Thyroid gland (tissue), 4 donors: ENCODE results near the gene SCAMP4. TPM values are rescaled to one million over a fixed set of nuclear protein-coding genes. Genes with fewer than 3 reads are reported as not detected.
"Not testable (repeated sequence)": the region's sequence is repeated elsewhere in the genome, so short reads cannot be mapped to it uniquely, and the experiment has no call there.

ENCODE experiments used
- DNase-seq, 2 donors: peaks; one replicate each; pipeline ENCODE4 v3.0.0-alpha.2; 2019
- H3K27ac ChIP-seq, 3 donors: fragments of 200-600 bp; sonication (generic); 1 replicate in 2 of 3; 2 replicates in 1 of 3; pipeline ENCODE4 v1.5.1; 2016 to 2019; ENCODE audit warnings: mild to moderate bottlenecking in 1 of 3, moderate library complexity in 1 of 3
- H3K27me3 ChIP-seq: fragments of 200-600 bp; sonication (generic); one replicate; pipeline ENCODE4 v1.5.1; 2019
- H3K36me3 ChIP-seq, 2 donors: fragments of 200-600 bp; sonication (generic); one replicate each; pipeline ENCODE4 v1.5.1; 2016 to 2019
- H3K4me1 ChIP-seq, 2 donors: fragments of 200-600 bp; sonication (generic); one replicate each; pipeline ENCODE4 v1.5.1; 2017 to 2019
- H3K4me3 ChIP-seq, 3 donors: fragments of 200-600 bp; sonication (generic); replicated peaks in 1 of 3; 1 replicate in 2 of 3; 2 replicates in 1 of 3; pipeline ENCODE4 v1.5.1; 2016; ENCODE audit warnings: mild to moderate bottlenecking in 1 of 3
- H3K9me3 ChIP-seq: fragments of 200-600 bp; sonication (generic); one replicate; pipeline ENCODE4 v1.5.1; 2017
- POLR2A ChIP-seq, 2 donors: fragments of 450-650 bp; IDR thresholded peaks; one replicate each; pipeline ENCODE4 v1.6.1; 2017; ENCODE audit warnings: antibody characterized with exemption in 2 of 2, mild to moderate bottlenecking in 2 of 2, moderate library complexity in 1 of 2
- WGBS, 2 donors: methylation state at CpG; one replicate each; pipeline ENCODE4 v1.1.5; 2017; 5-methylcytosine and 5-hydroxymethylcytosine counted together
- intact Hi-C: fragments of 100-400 bp; cut with DNase I; formaldehyde crosslinking; loops from one replicate; pipeline ENCODE4 v1.15.1; 2023
- total RNA-seq, 4 donors: library from RNA; depleted of rRNA; stranded (reverse); fragments of >200 nt; gene quantifications; one replicate each; pipeline ENCODE4 v1.2.3, GENCODE V29; 2016
- TF ChIP-seq, protein P1 (sequence below), 6 experiments: fragments of 200-600 bp in 3 of 6; fragments of 450-650 bp in 3 of 6; sonication (generic) in 3 of 6; IDR thresholded peaks; one replicate each; pipeline ENCODE4 v1.5.1; 2016 to 2019; ENCODE audit warnings: antibody characterized with exemption in 6 of 6, mild to moderate bottlenecking in 2 of 6, inconsistent platforms in 1 of 6, moderate library complexity in 1 of 6

SCAMP4 gene
- total RNA-seq, 4 donors from 2014 or later, result 69.5 to 269 (median 137) TPM

DNA sequence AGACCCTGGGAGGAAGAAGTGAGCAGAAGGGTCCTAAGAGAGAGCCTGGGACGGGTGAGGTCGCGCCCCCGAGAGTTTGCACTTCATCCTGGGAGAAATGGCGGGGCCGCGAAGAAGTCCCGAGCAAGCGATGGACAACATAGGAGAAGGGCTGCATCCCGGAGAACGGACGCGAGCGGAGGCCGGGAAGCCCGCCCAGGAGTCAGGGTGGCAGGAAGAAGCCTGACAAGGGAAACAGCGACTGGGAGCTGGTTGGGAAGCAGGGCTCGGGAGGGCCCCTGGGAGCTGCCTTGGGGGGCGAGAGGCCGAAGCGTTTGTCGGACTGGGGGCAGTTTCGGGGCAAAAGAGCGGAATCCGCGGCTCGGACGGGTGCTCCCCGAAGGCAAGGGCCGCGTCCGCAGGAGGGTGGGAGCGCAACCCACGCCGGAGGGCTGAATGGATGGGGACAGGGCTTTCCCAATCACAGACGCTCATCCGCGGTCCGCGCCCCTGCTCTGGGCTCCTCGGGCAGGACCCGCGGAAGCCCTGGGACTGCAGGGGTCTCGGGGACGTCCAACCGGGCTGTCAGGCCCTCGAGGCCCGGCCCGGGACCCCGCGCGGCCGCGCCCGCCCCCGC, 20.4 kb upstream of the SCAMP4 start:
- TF ChIP-seq, protein P1, sequence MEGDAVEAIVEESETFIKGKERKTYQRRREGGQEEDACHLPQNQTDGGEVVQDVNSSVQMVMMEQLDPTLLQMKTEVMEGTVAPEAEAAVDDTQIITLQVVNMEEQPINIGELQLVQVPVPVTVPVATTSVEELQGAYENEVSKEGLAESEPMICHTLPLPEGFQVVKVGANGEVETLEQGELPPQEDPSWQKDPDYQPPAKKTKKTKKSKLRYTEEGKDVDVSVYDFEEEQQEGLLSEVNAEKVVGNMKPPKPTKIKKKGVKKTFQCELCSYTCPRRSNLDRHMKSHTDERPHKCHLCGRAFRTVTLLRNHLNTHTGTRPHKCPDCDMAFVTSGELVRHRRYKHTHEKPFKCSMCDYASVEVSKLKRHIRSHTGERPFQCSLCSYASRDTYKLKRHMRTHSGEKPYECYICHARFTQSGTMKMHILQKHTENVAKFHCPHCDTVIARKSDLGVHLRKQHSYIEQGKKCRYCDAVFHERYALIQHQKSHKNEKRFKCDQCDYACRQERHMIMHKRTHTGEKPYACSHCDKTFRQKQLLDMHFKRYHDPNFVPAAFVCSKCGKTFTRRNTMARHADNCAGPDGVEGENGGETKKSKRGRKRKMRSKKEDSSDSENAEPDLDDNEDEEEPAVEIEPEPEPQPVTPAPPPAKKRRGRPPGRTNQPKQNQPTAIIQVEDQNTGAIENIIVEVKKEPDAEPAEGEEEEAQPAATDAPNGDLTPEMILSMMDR (IDR thresholded peaks at IDR 0.05), result no peak
- no peak for TF ChIP-seq POLR2A (IDR thresholded peaks at IDR 0.05)
- H3K4me3 ChIP-seq, result peak overlapping the region; percentile 68 to 81 (median 71)
- no peaks in the 10 kb centered on the region for H3K36me3 ChIP-seq
- no peaks in the 10 kb centered on the region for H3K27me3 ChIP-seq
- no peaks in the 10 kb centered on the region for H3K9me3 ChIP-seq
- no peak for DNase-seq
- H3K27ac ChIP-seq, result peak overlapping the region; percentile 44 to 82 (median 66)
- H3K4me1 ChIP-seq, result peaks cover 10 to 20% of the 10 kb centered on the region in 2 donors
- intact Hi-C loops, result no loop called here
- 0 to 1% methylated on average over 15 to 31 of the region's 56 CpGs for WGBS, 2 donors

DNA sequence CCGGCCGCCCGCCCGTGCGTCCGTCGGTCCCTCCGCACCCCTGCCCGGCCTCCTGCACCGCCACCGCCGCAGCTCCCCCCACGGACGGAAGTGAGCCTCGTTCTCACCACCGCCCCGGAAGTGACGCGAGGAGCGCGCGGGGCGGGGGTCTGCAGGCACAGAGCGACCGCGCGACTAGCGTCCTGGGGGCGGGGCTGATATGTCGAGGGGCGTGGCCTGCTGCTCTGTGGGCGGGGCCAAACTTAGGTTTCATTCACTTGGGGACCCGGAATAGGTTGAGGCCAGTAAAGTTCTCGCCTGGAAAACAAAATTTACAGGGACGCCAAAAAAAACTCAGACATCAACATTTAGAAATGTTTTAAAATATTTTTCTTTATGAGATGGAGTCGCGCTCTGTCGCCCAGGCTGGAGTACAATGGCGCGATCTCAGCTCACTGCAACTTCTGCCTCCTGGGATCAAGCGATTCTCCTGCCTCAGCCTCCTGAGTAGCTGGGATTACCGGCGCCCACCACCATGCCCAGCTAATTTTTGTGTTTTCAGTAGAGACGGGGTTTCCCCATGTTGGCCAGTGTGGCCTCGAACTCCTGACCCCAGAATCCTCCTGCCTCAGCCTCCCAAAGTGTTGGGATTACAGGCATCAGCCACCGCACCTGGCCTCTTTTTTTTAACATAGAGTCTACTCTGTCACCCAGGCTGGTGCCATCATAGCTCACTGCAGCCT, 19.6 kb upstream of the SCAMP4 start, which contains the start of gene ABHD17A:
Gene ABHD17A, minus strand, starts transcription at position 99 of the 722 bp plus-strand sequence. CDS start 3,930 bp downstream, outside the sequence.
- DNase-seq, result peak; percentile 92 to 93
- intact Hi-C loops, H3K9me3 ChIP-seq, H3K36me3 ChIP-seq, H3K27me3 ChIP-seq: not testable (repeated sequence)
- WGBS, 2 donors, result 25 to 51% methylated on average over 18 to 36 of the region's 46 CpGs
- TF ChIP-seq POLR2A (IDR thresholded peaks at IDR 0.05), result peak in 1 of 2 donors; percentile 82
- H3K4me3 ChIP-seq, result peak within 1 kb of the TSS; percentile 68 to 81 (median 71)
- H3K4me1 ChIP-seq, result peaks cover 10 to 20% of the 10 kb centered on the region in 2 donors
- H3K27ac ChIP-seq, result peak within 1 kb of the TSS; percentile 44 to 82 (median 66)

DNA sequence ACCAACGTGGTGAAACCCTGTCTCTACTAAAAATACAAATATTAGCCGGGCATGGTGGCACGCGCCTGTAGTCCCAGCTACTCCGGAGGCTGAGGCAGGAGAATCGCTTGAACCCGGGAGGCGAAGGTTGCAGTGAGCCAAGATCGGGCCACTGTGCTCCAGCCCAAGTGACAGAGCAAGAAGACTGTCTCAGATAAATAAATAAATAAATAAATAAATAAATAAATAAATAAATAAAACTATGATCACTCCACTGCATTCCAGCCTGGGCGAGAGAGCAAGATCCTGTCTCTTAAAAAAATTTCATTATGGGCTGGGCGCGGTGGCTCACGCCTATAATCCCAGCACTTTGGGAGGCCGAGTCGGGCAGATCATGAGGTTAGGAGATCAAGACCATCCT, 18.8 kb upstream of the SCAMP4 start:
- DNase-seq, H3K27ac ChIP-seq, H3K9me3 ChIP-seq, H3K27me3 ChIP-seq, H3K4me3 ChIP-seq, H3K36me3 ChIP-seq, intact Hi-C loops: not testable (repeated sequence)
- H3K4me1 ChIP-seq, result peaks cover 10 to 20% of the 10 kb centered on the region in 2 donors
- WGBS, 2 donors, result 94 to 95% methylated on average over 15 of the region's 15 CpGs

DNA sequence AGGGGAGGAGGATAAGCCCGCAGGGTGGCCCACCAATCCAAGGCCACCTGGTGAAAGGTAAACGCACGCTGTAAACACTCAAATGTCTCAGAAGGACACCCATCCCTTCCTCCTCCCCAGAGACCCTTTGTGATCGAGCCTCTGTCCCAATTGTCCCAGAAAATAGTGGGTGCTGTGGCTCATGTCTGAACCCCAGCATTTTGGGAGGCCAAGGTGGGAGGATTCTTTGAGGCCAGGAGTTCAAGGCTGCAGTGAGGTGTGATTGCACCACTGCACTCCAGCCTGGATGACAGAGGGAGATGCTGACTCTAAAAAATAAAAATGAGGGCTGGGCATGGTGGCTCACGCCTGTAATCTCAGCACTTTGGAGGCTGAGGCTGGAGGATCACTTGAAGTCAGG, 16.8 kb upstream of the SCAMP4 start:
- intact Hi-C loops, result no loop called here
- 77 to 94% methylated on average over 2 to 4 of the region's 5 CpGs for WGBS, 2 donors
- H3K4me3 ChIP-seq, result no peak overlapping the region
- peaks cover 10 to 12% of the 10 kb centered on the region in 2 donors for H3K4me1 ChIP-seq
- DNase-seq, result no peak
- TF ChIP-seq POLR2A (IDR thresholded peaks at IDR 0.05), result no peak
- TF ChIP-seq, protein P1 (IDR thresholded peaks at IDR 0.05), result no peak
- H3K9me3 ChIP-seq, result no peaks in the 10 kb centered on the region
- H3K27ac ChIP-seq, result no peak overlapping the region
- no peaks in the 10 kb centered on the region for H3K36me3 ChIP-seq
- H3K27me3 ChIP-seq, result no peaks in the 10 kb centered on the region

DNA sequence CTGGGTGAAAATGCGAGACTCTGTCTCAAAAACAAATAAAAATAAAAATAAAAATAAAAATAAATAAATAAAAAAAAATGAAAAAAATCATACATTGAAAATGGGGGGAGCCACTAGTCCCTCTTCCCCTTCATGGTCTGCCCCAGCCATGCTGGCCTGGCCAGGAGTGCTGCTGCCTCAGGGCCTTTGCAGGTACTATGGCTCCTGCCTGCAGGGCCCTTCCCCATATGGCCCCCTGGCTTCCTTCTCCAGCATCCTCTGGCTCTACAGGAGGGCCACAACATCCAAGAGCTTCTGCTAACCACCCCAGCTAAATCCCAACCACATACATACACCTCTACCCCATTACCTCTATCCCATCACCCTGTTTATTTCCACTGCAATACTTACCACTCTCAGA, 15.3 kb upstream of the SCAMP4 start:
- Histone ChIP-seq H3K9me3 (no peaks in the 10 kb centered on the region), H3K4me3 (no peak overlapping the region), H3K36me3 (no peaks in the 10 kb centered on the region), H3K4me1 (no peaks in the 10 kb centered on the region), H3K27me3 (no peaks in the 10 kb centered on the region), H3K27ac (no peak overlapping the region)
- 97 to 100% methylated on average over 1 of the region's 1 CpG for whole genome bisulfite sequencing, 2 donors
- intact Hi-C loops, result no loop called here
- TF ChIP-seq, protein P1 (IDR thresholded peaks at IDR 0.05), result no peak
- TF ChIP-seq POLR2A (IDR thresholded peaks at IDR 0.05), result no peak
- no peak for DNase-seq

DNA sequence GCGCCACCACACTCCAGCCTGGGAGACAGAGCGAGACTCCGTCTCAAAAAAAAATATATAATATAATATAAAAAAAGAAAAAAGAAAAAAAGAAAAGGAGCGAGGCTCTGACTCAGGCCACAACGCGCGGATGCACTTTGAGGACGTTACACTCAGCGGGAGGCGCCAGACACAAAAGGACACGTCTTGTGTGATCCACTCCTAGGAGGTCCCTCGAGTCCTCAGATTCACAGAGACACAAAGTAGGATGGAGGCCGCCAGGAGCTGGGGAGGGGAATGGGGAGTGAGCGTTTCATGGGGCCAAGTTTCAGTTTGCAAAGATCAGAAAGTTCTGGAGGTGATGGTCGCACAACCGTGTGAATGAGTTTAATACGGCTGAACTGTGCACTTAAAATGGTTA, 11.4 kb upstream of the SCAMP4 start:
- H3K4me3 ChIP-seq, result no peak overlapping the region

More for the DNA sequence above, 11.4 kb upstream of the SCAMP4 start:
- DNase-seq, result no peak
- Histone ChIP-seq H3K36me3 (no peaks in the 10 kb centered on the region), H3K27me3 (no peaks in the 10 kb centered on the region), H3K9me3 (no peaks in the 10 kb centered on the region), H3K4me1 (peaks cover 3 to 11% of the 10 kb centered on the region in 2 donors), H3K27ac (no peak overlapping the region)
- intact Hi-C loops, result no loop called here
- 77 to 83% methylated on average over 17 of the region's 17 CpGs for WGBS, 2 donors
- TF ChIP-seq, protein P1 (IDR thresholded peaks at IDR 0.05), result no peak
- TF ChIP-seq POLR2A (IDR thresholded peaks at IDR 0.05), result no peak
